Chondrocyte (in vitro differentiated cells): ENCODE data around the gene TFIP11. TPM values are rescaled to one million over a fixed set of nuclear protein-coding genes. Genes with fewer than 3 reads are reported as not detected.

Source experiments
- DNase-seq: peaks from one replicate; pipeline ENCODE4 v3.0.0; 2021; ENCODE audit warnings: mixed read lengths, low spot score
- H3K27ac Mint-ChIP-seq: one replicate; pipeline ENCODE4 v1.8.0; 2021; ENCODE audit warnings: mild to moderate bottlenecking, moderate library complexity, mixed read lengths; ENCODE audit not compliant: unreplicated experiment
- H3K27me3 Mint-ChIP-seq: 2 replicates; pipeline ENCODE4 v1.8.0; 2021; ENCODE audit warnings: low read depth, mixed read lengths
- H3K36me3 Mint-ChIP-seq: 2 replicates; pipeline ENCODE4 v1.8.0; 2021; ENCODE audit warnings: low read depth, mixed read lengths
- H3K4me1 Mint-ChIP-seq: 2 replicates; pipeline ENCODE4 v1.8.0; 2021; ENCODE audit warnings: low read depth, mild to moderate bottlenecking, mixed read lengths
- H3K4me3 Mint-ChIP-seq: one replicate; pipeline ENCODE4 v1.8.0; 2021; ENCODE audit warnings: mild to moderate bottlenecking, moderate library complexity, mixed read lengths; ENCODE audit not compliant: unreplicated experiment
- H3K9me3 Mint-ChIP-seq: 2 replicates; pipeline ENCODE4 v1.8.0; 2021; ENCODE audit warnings: low read depth, mixed read lengths
- total RNA-seq: library from RNA; stranded (reverse); gene quantifications from 3 replicates; pipeline ENCODE4 v1.2.1, GENCODE V29; 2021
- TF ChIP-seq, protein P1 (sequence below): fragments of 200-600 bp; sonication (generic); IDR thresholded peaks from 2 replicates; pipeline ENCODE4 v1.5.0; 2021; ENCODE audit warnings: antibody characterized with exemption, mild to moderate bottlenecking, moderate library complexity

Gene TFIP11
- total RNA-seq, 1 donor from 2014 or later, result 30.6 TPM

GRCh38 chr22:26513838-26514237 is 1.6 kb upstream of the TFIP11 start:
- H3K9me3 Mint-ChIP-seq, result no peaks in the 10 kb centered on the region
- H3K4me3 Mint-ChIP-seq, result no peak overlapping the region
- H3K27ac Mint-ChIP-seq, result peak overlapping the region; percentile 0
- no peak for DNase-seq
- H3K4me1 Mint-ChIP-seq, result peaks cover 38% of the 10 kb centered on the region
- no peaks in the 10 kb centered on the region for H3K27me3 Mint-ChIP-seq
- TF ChIP-seq, protein P1, sequence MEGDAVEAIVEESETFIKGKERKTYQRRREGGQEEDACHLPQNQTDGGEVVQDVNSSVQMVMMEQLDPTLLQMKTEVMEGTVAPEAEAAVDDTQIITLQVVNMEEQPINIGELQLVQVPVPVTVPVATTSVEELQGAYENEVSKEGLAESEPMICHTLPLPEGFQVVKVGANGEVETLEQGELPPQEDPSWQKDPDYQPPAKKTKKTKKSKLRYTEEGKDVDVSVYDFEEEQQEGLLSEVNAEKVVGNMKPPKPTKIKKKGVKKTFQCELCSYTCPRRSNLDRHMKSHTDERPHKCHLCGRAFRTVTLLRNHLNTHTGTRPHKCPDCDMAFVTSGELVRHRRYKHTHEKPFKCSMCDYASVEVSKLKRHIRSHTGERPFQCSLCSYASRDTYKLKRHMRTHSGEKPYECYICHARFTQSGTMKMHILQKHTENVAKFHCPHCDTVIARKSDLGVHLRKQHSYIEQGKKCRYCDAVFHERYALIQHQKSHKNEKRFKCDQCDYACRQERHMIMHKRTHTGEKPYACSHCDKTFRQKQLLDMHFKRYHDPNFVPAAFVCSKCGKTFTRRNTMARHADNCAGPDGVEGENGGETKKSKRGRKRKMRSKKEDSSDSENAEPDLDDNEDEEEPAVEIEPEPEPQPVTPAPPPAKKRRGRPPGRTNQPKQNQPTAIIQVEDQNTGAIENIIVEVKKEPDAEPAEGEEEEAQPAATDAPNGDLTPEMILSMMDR, result no peak
- H3K36me3 Mint-ChIP-seq, result peaks cover 10% of the 10 kb centered on the region

DNA sequence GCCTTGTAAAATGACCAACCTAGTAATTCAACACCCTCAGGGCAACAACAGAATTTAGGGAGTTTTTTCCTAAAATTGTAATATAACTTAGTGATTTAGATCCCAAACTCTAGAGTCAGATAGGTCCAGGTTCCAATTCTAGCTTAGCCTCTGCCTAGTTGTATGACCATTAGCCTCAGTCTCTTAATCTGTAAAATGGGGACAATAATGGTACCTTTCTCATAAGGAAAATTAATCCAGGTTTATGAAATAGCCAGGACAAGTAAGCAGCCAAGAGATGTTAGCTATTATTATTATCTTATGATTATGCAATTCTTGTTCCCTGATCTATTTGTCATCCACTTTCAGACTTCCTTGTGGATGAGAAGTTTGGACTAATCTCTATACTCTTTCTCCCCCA is 4.1 kb downstream of the TFIP11 start:
- no peak for DNase-seq
- TF ChIP-seq, protein P1, result no peak
- Mint-ChIP-seq H3K4me1 (peaks cover 37% of the 10 kb centered on the region), H3K9me3 (no peaks in the 10 kb centered on the region), H3K36me3 (peaks cover 32% of the 10 kb centered on the region), H3K27me3 (no peaks in the 10 kb centered on the region), H3K4me3 (no peak overlapping the region), H3K27ac (no peak overlapping the region)

- Mint-ChIP-seq H3K4me1 (peaks cover 18% of the 10 kb centered on the region), H3K4me3 (no peak overlapping the region), H3K27ac (peak overlapping the region; percentile 45), H3K27me3 (no peaks in the 10 kb centered on the region), H3K36me3 (peaks cover 42% of the 10 kb centered on the region), H3K9me3 (no peaks in the 10 kb centered on the region)
- no peak for DNase-seq
- TF ChIP-seq, protein P1, result no peak
Observed at GRCh38 chr22:26503758-26504157, 8.5 kb downstream of the TFIP11 start.

DNA sequence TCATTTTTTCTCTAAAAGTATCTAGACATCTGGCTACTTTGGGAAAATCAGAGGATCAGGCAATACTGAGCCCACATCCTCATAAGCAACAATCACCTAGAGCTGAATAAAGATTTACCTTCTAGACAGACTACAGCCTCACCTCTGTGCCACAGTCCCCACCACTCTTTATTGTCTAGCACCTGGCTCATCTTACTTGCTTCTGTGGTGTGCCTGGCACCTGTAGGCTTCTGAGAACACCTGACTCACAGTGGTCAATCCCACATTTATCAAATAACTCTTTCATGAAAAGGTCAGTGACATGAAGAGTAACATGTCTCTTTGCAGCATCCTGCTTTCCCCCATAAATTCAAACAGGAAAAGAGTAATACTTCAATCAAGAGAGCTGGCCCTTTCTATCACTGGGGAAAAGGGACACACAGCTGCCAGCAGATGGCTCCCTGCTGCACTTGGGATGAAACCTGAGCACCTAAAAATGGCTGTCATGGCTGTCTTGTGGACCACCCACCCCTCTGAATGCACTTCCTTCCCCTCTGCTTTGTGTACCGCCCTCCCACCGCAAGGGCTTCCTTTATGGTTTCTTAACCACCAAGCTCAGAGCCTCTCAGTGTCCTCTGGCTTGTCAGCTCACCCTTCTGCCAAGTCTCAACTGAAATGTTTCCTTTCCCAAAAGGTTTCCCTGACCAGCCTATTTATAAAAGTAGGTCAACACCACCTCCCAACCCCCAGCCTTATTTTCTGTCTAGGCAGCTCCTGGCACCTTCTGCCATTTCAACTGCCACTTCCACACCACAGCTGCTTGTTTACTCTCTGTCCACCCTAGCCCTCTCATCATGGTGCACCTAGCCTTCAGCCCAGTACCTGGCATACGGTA is 9.3 kb downstream of the TFIP11 start:
- Mint-ChIP-seq H3K9me3 (no peaks in the 10 kb centered on the region), H3K4me1 (peaks cover 18% of the 10 kb centered on the region), H3K27ac (peak overlapping the region; percentile 30), H3K36me3 (peaks cover 48% of the 10 kb centered on the region), H3K27me3 (no peaks in the 10 kb centered on the region), H3K4me3 (no peak overlapping the region)
- TF ChIP-seq, protein P1, result peak; percentile 83
- DNase-seq, result no peak

GRCh38 chr22:26501996-26502395 is 10.3 kb downstream of the TFIP11 start:
- Mint-ChIP-seq H3K27me3 (no peaks in the 10 kb centered on the region), H3K9me3 (no peaks in the 10 kb centered on the region), H3K36me3 (peaks cover 53% of the 10 kb centered on the region), H3K4me1 (peaks cover 18% of the 10 kb centered on the region), H3K4me3 (no peak overlapping the region), H3K27ac (no peak overlapping the region)
- no peak for DNase-seq
- TF ChIP-seq, protein P1, result no peak
